IPS-18c (cell line): ENCODE measurements around the gene NFIB.

ENCODE experiments used
- H3K4me3 ChIP-seq: 2 replicates; pipeline ENCODE4 v1.7.0; 2013; ENCODE audit warnings: low read depth, mild to moderate bottlenecking, low read length, moderate library complexity; ENCODE audit not compliant: insufficient read depth
- H3K9me3 ChIP-seq: one replicate; pipeline ENCODE4 v1.6.1; 2013; ENCODE audit warnings: mild to moderate bottlenecking, low read length, moderate library complexity; ENCODE audit not compliant: control insufficient read depth, insufficient read depth

Gene NFIB

DNA sequence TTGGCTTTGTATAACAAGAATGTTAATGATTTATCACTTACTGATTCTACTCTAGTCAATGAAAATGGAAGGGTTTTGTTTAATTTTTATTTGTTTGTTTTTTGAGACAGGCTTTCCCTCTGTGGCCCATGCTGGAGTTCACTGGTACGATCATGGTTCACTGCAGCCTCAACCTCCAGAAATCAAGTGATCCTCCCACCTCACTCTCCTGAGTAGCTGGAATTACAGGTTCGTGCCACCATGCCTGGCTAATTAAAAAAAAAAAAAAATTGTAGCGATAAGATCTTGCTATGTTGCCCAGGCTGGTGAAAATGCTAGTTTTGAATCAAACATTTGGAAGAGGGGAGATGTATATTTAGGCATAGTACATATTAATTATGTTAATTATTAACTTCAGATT lies 209.4 kb downstream of the NFIB start:
- H3K9me3 ChIP-seq, result no peaks in the 10 kb centered on the region

DNA sequence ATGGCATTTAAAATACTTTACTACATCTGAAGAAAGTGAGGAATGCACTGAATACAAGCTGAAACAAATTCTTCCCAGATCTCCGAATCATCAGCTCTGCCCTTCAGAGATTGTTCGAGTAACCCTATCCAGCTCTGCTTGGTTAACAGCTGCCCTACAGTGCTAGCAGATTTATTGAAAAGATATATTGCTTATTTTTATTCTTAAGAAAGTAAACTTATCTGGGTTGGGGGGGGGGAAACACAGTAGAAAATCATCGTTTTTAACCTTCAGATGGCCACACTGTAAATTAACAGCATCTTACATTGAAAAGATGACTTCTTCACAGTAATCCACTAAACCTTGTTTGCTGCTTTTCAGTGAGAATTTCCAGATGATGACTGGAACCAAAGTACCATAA lies 210.8 kb downstream of the NFIB start:
- no peaks in the 10 kb centered on the region for H3K9me3 ChIP-seq
- H3K4me3 ChIP-seq, result no peak overlapping the region

More for the DNA sequence above, 209.4 kb downstream of the NFIB start:
- H3K4me3 ChIP-seq, result no peak overlapping the region

DNA sequence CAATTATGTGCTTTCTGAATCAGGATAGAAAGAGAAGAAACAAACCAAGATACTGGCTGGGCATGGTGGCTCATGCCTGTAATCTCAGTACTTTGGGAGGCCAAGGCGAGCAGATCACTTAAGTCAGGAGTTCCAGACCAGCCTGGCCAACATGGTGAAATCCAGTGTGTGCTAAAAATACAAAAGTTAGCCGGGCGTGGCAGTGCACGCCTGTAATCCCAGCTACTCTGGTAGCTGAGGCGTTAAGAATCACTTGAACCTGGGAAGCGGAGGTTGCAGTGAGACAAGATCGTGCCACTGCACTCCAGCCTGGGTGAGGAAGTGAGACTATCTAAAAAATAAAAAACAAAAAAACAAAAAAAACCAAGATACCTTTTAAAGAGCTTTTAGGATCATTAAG lies 214.2 kb downstream of the NFIB start:
- Histone ChIP-seq H3K9me3 (no peaks in the 10 kb centered on the region), H3K4me3 (no peak overlapping the region)

DNA sequence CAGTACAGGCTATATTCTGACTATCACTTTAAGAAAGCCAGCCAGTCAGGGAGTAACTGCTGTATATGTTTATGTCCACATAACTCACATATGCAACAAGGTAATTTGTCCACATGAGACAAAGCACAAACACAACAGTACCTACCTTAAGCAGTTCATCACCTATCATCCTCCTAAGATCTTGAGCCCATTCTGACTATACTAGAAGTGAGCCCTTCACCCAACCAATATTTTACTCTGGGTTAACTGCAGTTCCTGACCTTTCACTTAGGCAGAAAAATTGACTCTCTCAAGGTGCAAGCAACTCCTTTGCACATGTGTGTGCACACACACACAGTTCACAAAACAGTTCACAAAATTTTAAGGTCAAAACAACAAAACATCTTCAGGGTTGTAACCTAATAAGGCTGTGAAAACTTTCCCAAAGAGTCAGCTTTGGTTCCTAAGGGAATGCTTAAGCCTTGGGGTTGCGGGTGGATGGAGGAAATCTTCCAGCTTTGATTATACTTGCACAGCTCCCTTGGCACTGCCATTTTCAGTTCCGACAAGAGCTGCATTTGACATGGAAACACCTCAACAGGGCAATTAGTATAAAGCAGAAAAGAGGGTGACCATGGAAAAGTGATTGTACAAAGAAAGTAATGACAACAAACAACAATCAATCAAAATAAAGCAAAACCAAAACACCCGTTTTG lies 215.3 kb downstream of the NFIB start:
- no peaks in the 10 kb centered on the region for H3K9me3 ChIP-seq
- no peak overlapping the region for H3K4me3 ChIP-seq

DNA sequence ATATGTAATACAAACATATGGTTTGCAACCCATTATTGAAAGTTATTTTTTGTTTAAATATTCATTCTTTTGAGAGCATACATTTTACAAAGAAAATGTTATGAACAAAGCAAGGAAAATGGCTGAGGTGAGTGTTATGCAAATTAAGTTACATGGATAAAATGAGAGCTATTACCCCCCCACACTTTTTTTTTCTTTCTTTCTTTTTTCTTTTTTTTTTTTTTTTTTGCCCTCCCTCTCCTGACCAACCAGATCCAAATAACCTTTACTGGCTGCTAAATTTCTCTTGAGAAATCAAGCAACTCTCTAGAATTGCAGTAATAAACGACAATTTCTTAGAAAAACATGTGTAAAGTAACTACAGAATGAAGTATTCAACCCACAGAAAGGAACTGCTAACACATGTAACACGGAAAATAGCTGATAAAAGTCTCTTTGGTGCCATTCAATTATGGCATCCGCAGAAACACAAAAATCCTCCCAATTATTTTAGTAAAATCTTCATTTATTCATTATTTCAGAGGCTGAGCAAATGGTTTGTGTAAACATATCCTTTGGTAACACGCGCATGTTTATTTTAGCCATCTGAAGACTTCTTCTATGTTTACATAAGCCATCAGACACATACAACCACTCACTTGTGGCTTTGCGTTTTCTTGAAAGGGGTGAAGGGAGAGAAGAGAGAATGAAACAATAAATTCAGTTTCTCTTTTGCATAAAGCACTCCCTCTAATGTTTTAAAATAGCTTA lies 216.1 kb downstream of the NFIB start:
- H3K4me3 ChIP-seq, result no peak overlapping the region
- no peaks in the 10 kb centered on the region for H3K9me3 ChIP-seq

DNA sequence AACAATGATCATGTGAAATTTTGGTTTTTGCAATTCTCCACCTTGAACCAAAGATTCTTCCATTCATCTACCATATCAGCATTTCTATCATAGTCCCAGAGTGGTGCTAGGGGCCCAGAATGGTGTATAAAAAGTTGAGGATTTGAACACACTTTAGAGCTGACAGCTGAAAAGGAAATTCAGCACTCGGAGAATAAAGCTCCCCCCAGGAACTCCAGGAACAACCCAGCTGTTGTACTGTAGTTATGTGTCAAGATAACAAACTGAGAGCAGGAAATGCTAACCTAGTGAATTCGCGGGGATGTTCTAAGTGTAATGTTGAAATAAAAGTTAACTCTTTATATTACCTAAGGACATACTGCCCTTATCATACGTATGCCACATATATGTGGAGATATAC lies 216.7 kb downstream of the NFIB start:
- Histone ChIP-seq H3K4me3 (no peak overlapping the region), H3K9me3 (no peaks in the 10 kb centered on the region)

DNA sequence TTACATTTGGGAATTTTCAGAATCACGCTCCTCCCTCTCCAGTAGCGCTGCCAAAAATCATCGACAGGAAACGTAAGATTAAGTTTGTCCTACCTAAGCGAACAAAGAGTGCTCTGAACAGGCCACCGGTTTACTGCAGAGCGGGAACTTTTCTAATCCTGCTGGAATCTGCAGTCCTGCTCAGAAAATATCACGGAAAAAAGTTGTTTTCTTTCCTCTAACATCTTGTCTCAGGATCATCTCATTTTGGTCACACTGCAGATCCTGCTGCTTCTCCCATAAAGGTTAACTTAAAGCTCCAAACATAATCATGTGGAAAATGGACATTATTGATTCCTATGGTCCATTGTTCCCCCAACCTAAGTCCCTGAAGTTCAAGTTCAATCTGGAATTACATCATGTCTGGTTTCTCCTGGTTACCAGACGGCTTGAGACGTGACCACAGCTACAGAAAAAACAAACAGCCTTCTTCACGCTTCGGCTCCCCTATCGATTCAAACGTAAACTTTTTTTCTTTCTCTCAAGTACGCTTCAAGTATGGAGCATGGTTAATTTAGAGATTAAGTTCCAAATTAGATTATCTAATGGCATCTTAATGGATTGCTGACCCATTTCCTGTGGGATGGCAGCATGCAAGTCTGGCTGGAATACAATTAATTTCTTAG lies 217.6 kb downstream of the NFIB start:
- Histone ChIP-seq H3K9me3 (no peaks in the 10 kb centered on the region), H3K4me3 (no peak overlapping the region)

DNA sequence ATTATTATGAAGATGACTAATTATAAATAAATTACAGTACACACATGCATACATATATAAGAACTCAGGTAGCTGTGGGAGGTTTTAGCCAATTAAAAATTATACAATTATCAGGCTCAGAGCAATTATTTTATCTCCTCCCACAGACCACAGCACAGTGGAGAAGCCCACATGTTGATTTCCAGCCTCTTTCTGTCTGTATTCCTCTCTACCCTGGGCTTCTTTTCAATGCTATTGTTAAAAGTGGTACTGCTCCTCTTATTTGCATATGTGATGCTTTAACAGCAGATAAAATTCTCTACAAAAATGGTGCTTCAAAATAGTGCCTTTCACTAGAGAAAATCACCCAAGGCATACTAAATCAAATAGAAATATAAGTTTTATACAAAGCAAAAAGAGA lies 218.7 kb downstream of the NFIB start:
- no peak overlapping the region for H3K4me3 ChIP-seq
- no peaks in the 10 kb centered on the region for H3K9me3 ChIP-seq

DNA sequence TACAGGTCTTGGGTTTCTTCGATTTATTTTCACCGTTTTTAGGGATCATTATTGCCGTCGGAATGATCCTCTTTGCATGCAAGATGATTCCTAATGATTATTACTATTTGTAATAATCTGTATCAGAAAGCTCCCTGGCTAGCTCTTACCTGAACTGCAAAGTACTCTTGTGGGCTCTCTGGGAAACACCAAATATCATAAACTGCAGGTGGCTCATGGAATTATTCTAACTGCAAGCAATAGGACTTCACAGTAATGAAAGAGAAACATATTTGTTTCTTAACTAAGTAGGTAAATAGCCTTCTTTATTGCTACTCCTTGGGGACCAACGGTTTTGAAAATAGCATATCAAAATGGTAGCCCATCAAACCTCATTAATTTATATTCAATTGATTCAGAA lies 219.4 kb downstream of the NFIB start:
- no peaks in the 10 kb centered on the region for H3K9me3 ChIP-seq
- H3K4me3 ChIP-seq, result no peak overlapping the region

DNA sequence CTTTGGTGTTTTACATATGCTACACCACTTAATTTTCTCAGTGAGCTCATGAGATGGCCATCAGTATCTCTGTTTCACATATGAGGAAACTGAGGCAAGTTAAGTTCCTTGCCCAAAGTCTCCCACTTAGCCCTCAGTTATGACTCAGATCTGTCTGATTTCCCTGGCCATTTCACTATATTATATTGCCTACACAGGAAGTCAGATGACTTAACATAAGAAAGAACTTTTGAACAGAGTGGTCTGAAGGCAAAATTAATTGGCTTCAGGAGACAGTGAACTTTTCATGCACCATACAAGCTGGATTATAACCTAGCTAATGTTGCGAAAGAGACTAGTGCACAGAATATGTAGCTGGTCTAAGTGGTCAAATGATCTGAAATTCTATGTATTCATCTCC lies 221.6 kb downstream of the NFIB start:
- H3K9me3 ChIP-seq, result no peaks in the 10 kb centered on the region
- H3K4me3 ChIP-seq, result no peak overlapping the region

DNA sequence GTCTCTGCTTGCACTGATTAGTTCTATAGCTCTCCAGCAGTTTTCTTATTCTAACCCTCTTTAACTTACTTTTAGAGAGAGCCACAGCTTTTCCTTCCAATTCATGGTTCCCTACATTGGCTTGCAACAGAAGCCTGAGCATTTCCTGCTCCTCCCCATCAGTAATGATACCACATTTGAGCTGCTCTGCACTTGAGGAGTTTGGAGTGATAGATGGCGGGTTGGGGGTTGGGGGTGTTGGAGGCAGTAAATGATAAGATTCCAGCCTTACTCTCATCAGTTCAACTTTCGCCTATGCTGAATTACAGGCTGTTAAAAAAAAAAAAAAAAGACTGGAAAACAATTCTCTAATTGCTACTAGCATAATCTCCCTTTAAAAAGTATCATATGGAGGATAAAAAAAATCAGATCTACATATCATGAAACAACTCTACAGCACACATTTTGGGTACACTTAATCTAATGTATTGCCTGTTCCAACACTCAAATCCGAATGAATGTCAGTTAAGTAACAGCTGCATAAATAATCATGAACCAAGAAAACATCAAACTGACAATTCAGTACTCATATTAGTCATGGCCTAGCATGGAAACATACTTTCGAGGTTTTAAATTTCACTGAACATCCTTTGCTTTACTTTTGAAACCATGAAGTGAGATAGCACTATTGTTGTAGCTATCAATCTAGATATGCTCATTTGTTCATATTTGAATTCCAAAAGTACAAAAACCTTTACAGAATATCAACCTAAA lies 224.7 kb downstream of the NFIB start:
- Histone ChIP-seq H3K9me3 (no peaks in the 10 kb centered on the region), H3K4me3 (no peak overlapping the region)

DNA sequence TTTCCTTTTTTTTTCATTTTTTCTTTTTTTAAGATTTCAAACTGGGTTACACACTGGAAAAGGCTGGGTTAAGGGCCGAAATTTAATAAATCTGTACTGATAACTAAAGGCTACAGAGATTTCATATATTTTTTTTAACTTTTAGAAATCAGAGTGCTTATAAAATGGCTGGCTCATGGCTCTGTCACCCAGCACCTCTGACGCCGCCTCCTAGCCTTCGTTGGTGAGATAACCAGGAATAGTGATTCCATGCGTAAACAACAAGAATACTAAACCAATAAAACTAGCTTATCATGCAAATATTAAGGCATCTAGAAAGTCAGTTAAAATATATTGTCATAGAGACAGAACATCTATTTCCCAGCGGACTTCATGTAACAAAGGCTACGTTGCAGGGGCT lies 226.4 kb downstream of the NFIB start:
- Histone ChIP-seq H3K4me3 (no peak overlapping the region), H3K9me3 (no peaks in the 10 kb centered on the region)

DNA sequence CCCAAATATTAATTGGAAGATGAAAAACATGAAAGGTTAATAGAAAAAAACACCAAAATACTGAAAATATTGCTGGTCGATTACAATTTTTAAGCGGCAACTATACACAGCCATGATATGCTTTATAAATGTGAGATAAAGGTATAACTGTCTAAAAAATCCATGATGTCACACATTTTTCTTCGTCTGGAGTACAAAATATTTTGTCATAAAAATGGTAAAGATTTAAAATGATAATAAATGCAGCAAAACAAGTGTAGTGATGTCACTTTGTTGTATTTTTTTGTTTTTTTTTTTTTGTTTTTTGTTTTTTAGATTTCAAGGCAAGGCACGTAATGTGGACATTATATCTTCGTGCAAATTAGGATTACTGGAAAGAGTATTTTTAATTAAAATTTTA lies 227.4 kb downstream of the NFIB start:
- H3K9me3 ChIP-seq, result no peaks in the 10 kb centered on the region

DNA sequence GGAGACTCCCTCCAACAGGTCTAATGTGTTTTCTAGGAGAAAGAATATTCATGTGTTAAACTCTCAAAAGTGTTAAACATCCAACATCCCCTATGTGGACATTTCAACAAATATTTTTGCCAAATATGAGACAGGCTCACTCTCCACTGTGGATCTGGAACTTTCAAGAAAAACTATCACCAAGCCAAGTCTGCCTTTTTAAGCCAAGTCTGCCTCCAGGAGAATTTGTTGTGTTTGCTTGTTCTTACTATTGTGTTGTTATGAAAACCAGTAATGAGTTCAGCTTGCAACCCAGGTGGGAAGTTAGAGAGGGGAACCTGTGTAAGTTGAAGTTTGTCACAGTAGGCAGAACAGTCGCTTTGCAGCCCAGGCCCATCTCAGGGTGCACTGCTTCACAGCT lies 228.1 kb downstream of the NFIB start:
- H3K4me3 ChIP-seq, result no peak overlapping the region
- H3K9me3 ChIP-seq, result no peaks in the 10 kb centered on the region

More for the DNA sequence above, 227.4 kb downstream of the NFIB start:
- no peak overlapping the region for H3K4me3 ChIP-seq

DNA sequence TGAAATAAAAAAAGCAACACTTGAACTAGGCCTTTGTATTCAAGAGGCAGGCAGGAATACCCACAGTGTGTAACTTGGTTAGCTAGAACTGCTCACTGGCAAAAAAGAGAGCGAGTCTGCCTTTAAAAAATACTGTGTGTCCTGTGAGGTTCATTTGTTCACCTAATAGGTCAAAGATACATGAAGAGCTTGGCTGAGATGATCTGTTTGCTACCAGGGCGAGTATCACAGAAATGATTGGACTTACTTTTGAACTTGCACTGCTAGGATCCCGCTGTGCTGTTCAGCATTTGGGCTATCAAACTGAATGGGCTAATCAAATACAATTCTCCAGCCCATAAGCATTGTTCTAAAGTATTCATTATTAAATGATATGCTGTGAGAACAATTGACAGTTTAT lies 229.1 kb downstream of the NFIB start:
- no peaks in the 10 kb centered on the region for H3K9me3 ChIP-seq
- H3K4me3 ChIP-seq, result no peak overlapping the region

DNA sequence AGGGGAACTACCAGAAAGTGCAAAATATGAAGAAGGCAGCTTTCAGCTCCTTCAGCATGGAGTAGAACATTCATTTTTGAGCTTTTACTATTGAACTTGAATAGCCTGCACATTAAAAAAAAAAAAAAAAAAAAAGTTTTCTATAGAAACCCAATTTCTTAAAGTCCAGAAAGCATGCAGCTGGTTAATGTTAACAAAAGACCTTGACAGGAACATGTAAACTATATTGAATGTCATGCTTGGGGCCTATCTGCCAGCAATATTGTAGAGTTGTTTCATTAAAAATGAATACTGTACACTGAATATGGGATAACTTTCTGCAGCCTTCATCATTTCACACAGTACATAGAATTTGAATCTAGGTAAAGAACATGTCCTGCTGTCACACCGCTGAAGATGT lies 230.6 kb downstream of the NFIB start:
- Histone ChIP-seq H3K9me3 (no peaks in the 10 kb centered on the region), H3K4me3 (no peak overlapping the region)

DNA sequence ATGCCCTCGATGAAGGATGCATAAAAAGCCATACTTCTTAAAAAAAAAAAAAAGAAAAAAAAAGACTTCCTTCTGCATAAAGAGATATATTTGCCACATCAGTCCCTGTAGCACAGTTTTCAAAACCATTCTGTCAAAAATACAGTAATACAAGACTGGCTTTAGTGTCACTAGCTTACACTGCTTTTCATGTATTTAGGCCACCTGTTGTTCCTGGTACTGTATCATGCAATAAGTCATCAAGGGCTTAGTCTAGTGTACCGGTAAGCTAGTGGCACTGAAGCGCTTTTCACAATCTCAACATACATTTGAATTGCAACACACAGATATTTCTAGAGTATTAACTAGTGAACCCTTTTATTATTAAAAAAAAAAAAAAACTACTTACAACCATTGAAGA lies 231.2 kb downstream of the NFIB start:
- no peak overlapping the region for H3K4me3 ChIP-seq
- no peaks in the 10 kb centered on the region for H3K9me3 ChIP-seq

DNA sequence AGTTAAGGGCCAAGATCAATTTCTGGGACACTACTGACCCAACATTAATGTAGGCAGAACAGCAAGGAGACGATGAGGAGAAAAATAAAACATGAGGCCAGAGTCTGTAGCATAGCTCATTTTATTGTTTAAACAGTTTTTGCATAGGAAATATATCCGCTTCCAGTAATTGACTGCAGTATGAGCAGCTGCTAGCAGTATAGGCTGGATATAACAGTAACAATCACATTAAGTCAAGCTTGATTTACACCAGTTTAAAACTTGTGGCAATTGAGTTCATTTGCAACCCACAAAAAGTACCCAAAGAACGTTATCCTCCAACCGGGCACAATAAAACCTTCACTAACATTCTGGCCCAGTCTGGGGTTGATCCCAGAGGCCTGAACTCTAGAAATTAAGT lies 232.2 kb downstream of the NFIB start:
- Histone ChIP-seq H3K4me3 (no peak overlapping the region), H3K9me3 (no peaks in the 10 kb centered on the region)
